NOMO-1 treated with DMSO at 0.1 percent for 48 hours (cell line): ENCODE results near the gene SORL1-AS1.
A peak's percentile ranks its signal among the peaks of the same experiment; 100 is the strongest.

ENCODE experiments used
- DNase-seq: peaks from one replicate; lab custom pipeline; 2025; ENCODE audit not compliant: unreplicated experiment; lab: John Stamatoyannopoulos, UW

Gene SORL1-AS1

DNA sequence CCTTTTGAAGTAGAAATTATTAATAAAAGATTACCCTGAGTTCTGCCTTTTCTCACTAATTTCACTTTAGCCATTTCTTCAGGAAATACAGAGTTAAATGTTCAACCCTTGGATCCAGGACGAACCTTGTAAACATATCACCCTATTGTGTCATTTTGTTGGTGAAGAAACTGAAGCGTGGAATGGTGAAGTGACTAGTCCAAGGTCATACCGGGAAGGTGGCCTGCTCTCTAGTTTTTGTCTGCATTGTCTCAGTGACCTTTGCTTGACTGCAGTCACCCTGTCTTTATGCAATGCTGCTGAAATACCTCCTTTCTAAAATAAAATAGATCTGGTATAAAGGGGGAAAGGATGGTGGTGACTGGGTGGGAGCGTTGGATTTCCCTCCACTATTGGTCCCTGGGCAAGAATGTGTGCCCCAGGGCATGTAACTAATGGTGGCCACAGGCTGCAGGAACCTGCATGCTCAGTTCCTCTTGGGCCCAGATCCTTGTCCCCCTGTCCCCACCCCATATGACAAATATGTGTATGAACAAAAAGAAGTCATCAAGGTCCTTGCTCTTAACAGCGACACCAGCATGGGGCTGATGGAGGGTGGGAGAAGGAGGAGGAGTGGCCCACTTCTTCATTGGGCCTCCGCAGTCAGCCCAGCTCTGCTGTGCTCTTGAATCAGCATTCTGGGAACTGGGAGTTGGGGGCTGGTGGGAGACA, 977 bp upstream of the SORL1-AS1 start:
- DNase-seq, result no peak

DNA sequence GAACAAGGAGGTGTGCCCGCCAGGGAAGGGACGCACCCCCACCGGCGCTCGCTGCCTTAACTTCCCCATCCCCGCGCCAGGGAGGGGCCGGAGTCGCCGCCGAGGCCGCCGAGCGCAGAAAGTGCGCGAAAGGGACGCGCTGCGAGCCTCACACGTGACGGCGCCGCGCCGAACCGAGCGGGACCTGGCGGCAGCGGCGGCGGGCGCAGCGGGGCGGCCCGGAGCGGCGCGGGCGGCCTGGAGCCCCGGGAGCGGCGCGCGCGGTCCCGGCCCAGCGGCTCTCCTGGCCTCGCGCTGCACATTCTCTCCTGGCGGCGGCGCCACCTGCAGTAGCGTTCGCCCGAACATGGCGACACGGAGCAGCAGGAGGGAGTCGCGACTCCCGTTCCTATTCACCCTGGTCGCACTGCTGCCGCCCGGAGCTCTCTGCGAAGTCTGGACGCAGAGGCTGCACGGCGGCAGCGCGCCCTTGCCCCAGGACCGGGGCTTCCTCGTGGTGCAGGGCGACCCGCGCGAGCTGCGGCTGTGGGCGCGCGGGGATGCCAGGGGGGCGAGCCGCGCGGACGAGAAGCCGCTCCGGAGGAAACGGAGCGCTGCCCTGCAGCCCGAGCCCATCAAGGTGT, 670 bp downstream of the SORL1-AS1 start, which contains the start of gene SORL1:
TSS of gene SORL1 (plus strand) at position 329 of the 623 bp plus-strand sequence. CDS start at position 347, 18 bp downstream.
- DNase-seq, result peak; percentile 46

DNA sequence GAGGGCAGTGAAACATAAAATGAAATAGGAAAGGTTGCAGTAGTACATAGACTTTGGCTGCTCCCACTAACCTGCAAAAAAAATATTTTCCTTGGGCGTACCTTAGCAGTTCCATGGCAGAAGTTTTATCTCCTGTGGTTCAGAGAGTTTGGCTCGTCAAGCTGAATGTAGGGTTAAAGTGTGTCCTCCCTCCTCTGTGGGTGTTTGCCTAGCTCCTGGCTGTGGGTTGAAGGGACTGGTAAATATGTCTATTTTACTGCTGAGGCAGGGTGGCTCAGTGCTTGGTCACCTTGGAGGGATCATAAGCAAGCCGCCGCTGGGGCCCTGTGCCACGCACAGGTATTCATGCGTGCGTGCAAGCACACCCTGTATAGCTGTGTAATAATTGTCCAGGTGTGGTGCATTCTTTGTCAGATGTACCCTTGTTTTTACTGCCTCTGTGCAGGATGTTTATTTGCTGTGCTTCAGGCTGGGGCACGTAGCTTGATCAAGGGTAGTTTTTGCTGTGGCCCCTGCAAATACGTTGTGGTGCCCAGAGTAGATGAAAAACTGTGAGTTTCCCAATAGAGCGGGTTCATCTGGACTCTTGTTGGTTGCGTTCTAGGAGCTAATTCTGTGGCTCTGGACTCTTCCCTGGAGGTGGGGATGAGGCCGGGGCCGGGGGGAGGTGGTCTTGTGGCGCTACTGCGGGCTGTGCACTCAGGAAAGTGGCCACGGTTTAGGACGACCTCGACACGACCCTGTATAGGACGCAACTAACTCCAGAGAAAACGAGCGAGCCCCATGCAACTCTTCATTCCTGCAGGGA, 1.4 kb downstream of the SORL1-AS1 start:
- no peak for DNase-seq

DNA sequence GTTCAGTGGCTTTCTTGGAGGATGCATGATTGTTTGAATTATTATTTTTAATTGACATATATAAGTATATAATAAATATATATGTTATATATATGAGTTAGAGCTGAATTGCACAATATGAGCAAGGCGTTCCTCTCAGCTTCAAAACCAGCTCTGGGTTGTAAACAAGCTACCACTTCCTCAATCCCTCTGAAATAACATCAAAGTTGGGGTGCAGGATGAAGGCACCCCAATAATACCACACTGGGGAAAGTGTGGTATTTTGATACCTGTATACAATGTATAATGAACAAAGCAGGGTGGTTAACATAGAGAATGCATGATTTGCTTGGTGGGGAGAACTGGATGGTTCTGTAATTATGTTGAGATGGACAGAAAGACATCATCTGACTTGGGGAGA, 2.4 kb downstream of the SORL1-AS1 start:
- DNase-seq, result peak; percentile 35

DNA sequence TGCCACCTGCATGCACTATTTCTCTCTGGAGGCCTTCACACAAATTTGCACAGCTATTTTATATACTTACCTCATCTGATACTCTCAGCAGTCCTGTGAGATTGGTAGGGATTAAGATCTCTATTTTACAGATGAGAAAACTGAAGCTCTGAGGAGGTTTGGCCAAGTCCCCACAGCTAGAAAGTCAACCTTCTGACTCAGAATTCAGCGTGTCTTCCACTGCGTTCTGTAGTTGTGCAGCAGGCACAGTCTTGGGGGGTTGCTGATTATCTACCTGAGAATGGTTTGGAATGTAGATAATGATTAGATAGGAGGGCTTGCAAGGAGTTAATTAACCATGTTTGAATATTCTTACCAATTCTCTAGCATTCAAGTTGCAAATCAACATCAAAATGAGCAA, 3.1 kb downstream of the SORL1-AS1 start:
- no peak for DNase-seq

DNA sequence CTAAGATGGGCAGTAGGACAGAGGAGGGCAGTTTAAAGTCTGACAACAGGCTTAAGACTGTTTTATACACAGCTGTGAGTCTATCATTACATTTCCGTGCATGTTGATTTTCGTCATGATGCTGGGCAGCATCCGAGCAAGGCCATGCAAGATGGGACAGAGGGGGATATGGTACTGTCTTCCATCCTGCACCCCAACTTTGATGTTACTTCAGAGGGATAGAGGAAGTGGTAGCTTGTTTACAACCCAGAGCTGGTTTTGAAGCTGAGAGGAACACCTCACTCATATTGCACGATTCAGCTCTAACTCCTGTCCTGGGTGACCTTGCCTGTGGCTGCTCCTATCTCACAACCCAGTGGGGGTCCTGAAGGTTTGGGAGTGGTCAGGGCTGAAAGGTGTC, 3.6 kb downstream of the SORL1-AS1 start:
- no peak for DNase-seq

DNA sequence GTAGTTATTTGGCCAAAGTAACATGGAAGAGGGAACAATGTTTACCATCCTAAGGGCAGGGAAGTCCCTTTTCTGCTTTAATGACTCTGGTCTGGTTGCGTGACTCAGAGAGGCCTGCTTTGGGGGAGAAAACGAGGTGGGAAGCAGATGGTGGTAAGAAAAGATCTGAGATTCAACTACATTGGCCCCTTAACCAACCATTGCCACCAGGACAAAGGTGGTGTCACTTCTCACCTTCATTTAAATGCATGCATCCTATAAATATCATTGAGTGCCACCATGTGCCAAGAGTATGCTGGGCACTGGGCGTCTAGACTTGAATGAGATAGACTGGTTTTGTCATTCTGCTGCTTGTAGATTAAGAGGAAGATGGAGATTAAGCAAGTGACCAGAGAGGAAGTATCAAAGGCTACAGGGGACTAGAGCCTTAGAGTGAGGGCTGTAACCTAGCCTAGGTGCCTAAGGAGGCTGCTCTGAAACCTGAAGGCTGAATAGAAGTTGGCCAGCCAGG, 4.3 kb downstream of the SORL1-AS1 start:
- peak; percentile 92 for DNase-seq

DNA sequence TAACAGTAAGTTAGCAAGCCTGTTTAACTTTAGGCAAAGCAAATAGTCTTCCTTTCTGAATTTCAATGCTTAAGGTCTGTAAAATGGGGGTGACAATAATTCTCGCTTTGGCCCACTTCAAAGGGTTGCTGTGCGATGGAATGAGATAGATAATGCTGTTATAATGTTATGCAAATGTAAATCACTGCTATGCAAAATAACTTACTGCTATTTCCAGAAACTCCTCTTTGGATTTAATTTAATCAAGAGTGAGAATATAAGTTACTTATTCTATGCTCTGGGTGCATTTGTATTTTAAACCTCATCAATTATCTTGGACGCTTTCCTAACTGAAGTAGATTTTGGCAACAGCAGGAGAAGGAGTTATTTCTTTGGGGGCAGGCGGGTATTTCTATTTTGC, 4.8 kb downstream of the SORL1-AS1 start:
- no peak for DNase-seq

DNA sequence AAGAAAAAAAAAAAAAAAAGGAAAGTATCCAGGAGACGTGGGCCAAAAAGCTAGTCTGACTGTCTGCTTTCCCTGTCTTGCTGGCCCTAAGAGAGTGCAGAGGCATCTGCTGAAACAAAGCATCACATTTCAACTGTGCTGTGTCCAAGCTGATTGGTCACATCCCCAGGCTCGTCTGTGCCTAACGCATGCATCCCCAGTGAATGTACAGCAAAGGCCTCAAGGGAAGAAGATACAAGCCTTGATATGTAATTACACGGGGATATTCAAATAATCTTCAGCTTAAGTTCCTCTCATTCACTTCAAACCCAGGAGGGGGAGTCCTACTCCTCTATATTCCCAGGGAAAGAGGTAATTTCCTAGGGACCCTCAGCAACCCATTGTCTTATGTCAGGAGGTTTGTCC, 6.0 kb downstream of the SORL1-AS1 start:
- no peak for DNase-seq

DNA sequence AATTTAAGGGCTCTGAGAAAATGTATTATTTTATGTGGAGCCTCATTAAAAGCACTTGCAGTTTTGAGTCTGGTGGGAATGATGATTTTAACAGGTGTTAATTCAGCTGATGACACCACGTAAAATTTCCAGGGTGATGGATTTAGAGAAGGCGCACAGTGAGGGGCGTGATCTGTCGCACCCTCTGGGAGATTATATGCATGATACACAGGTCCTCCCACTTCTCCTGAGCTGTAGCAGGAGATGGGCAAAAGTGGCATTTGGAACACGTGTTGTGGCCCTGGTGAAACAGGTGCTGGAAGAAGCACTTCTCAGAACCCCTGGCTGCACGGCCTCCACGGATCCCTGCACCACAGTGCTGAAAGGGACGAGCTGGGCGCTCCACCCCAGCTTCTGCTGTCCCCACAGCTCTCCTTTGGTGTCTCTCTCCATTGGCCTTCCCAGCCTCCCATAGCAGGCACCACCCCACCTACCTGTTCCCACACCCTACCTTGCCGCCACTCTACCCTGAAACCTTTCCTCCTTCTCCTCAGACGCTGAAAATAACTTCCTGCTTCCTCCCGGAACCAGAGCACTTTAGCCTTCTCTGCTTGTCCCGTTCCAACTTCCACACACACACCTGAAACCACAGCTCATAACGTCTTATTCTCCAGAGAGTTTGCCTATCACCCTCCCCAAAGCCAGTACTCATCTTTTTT, 7.5 kb downstream of the SORL1-AS1 start:
- DNase-seq, result no peak

DNA sequence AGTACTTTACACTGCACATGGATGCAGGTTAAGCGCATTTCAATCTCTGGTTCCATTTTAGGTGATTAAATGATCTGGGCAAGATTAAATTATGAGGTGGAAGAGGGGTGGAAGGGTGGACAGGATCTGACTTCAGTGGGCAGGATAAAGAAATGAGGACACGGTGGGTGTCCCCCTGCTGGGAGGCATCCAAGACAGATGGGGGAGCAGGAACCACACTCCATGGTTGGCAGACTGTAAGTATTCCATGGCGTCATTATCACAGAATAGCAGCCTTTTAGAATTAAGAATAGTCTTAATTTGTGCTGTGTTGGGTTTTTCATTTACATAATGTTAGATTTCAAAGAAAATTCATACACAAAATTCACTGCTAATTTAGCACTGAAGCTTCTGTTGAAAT, 8.2 kb downstream of the SORL1-AS1 start:
- no peak for DNase-seq

DNA sequence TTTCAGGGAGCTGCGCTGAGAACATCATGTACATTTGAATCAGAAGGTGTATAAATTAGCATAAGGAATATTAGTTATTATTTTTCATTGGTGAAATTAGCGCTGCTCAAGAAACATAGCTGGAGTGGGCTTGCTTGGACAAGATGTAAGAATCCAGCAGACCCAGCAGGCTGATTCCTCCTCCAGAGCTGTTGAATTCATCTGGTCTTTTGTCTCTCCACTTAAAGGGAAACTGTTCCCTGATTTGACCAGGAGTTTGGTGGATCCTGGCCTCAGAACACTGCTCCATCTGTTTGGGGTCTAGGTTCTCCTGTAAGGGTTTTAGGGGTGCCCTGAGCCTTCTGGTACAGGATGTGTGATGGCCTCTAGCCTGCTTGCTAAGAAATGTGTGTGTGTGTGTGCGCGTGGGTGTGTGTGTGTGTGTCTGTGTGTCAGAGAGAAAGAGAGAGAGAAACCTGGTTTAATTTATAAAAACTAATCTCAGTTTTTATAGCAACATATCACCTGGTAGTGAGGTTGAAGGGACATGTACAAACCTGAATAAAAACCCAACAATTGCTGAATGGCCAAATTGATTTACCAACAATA, 9.0 kb downstream of the SORL1-AS1 start:
- DNase-seq, result no peak

DNA sequence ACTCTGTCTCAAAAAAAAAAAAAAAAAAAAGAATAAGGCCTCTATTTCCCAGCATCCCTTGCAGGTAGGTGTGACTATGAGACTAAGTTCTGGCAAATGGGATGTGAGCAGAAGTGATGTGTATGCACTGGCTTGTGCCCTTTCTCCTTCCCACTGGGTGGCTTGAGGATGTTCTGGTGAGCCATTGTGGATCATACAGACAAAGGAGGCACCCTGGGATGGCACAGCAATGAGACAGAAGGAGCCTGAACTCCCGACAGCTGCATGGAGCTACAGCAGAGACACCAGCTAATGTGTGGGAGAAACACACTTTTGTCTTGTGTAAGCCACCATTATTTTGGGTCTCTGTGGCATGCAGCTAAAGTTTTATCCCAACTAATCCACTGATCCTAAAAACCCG, 11.2 kb downstream of the SORL1-AS1 start:
- DNase-seq, result no peak

DNA sequence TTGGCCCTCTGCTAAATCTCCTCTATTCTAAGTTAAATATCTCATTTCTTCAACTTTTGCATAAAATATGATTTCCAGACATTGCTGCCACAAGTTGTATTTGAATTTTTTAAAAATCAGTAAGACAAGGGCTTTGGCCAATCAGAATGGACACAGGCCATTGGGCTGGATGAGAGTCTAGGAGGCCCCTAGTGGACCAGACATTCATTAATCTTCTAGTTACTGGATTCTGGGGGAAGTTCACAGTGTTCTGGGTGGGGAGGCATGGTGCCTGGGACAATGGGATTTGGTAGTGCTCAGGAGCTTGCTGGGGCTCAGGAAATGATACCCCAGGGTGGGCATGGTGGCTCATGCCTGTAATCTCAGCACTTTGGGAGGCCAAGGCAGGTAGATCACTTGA, 13.0 kb downstream of the SORL1-AS1 start:
- DNase-seq, result no peak

DNA sequence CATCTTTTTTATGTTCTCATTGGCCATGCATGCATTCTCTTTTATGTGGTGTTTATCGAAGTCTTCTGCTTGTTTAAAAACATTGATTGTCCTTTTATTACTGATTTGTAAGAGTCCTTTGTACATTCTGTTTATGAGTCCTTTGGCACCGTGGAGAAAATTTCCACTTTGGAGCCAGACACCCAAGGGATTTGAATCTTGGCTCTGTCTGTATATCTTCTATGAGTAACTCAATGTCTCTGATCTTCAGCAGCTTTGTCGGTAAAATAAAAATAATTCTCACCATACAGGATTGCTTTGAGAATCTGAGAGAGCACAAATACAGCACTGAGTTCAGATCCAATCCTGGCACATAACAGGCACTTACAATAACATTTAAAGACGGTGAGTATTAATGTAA, 13.4 kb downstream of the SORL1-AS1 start:
- no peak for DNase-seq

DNA sequence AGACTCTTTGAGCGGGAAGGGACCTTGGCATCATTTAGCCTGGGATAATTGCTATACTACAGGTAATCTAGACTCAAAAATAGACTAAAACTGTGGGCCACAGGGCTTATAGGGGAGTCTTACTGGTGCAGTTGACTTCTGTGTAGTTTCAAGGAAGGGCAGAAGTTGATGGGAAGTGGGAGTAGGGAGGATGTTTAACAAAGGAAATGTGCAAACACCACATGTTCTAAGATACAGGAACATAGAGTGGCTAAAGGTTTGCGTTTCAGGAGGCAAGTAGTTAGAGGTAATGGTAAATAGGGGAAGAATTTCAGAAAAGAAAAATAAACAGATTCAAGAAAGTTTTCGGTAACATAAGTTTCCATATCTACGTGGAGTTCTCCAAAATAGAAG, 15.1 kb downstream of the SORL1-AS1 start:
- DNase-seq, result no peak

DNA sequence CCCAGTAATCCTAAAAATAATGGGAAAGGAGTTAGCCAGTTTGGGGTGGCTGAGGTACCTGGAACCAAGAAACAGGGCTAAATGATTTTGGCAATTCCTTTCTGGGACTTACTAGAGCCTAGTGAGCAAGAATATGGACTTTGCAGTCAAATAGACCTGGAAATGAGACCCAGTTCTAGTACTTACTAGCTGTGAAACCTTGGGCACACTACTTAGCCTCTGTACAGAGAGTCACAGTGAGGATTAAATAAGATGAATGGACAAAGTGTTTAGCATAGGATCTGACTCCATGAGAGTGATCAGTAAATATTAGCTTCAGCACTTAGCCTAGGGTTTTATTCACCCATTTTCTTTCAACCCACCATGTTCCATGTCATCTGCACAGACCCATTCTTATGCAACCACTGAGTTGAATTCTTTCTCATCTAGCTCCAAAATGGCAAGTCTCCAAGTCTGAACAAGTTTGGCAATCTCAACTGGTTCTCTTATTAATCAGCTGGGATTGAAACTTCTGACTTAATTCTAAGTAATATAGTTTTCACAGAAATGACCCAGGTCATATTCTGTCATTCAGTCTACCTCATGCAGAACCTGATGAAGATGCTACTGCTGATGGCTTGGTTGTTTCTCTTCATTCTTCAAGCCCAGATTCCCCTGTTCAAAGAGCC, 15.6 kb downstream of the SORL1-AS1 start:
- DNase-seq, result peak; percentile 18

DNA sequence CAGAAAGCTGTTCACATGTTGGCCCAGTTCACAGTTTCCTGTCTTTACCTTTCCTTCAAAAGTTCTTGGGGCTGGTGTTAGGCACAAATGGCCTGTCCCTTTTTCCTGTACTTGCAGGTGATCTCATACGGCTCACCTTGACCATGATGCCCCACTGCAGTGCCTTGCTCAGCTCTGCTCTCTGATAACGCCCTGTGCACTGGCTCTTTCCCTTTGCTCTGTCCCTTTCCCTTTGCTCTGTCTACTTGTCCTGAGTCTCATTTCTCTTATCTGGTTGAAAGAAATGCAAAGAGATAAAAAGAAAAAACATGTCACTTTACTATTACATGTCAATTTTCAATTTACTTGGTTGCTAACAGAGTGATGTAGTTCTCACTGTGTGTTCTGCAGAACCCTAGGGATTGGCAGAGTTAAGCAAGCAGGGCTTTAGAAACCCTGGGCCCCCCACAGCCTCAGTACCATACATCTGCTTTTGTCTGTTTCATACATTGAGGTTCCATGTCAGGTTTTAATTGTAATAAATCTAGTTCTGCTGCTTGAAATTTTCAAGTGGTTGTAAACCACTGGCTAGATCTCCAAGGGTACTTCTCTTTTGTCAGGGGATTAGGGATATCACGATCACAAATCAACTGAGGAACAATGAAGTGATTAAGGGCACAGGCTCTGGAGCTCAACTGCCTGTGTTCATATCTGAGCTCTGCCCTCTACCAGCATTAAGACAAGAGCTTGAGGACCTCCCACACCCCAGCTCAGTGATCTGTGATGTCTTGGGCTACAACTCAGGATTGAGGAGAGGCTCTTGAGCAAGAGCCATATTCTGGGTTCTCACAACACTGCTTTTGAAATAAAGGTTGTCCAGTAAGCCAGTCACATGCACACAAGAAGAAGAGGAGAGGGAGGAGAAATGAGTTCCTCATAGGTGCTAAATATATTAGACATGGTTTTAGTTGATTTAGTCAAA, 16.9 kb downstream of the SORL1-AS1 start:
- peak; percentile 79 for DNase-seq

DNA sequence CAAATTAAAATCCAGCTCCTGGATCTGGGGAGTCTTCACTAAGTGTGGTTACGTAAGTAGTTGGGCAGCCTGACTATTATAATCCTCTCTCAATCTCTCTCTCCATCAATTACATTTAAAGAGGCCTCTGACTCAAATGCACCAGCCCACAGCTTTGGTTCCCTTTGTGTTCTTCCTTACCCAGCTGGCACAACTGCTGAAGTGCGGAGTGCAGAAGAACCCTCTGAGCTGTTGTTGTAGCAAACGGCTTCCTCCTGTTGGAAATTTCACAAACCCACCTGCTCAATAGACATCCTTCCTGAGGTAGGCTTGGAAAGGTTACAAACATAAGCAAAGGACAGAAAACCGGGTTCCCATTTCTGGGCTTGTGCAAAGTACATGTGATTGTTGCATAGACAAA, 17.6 kb downstream of the SORL1-AS1 start:
- peak; percentile 65 for DNase-seq
